GM12878 (cell line): Measurements from ENCODE around the gene KIF21B. TPM values are rescaled to one million over a fixed set of nuclear protein-coding genes. Genes with fewer than 3 reads are reported as not detected.

Source experiments
- CBX3 ChIP-seq: fragments of 200-600 bp; sonication (generic); IDR thresholded peaks from 2 replicates; pipeline ENCODE4 v1.6.1; 2016; ENCODE audit warnings: low read depth, borderline replicate concordance
- CEBPB ChIP-seq, 2 experiments: fragments of 150-350 bp in 1 of 2; IDR thresholded peaks; 2 replicates each; pipeline ENCODE4 v1.6.1; 2012 to 2014; ENCODE audit warnings: low read depth in 2 of 2, low read length in 2 of 2, borderline replicate concordance in 1 of 2, inconsistent platforms in 1 of 2
- DPF2 ChIP-seq: fragments of 450-650 bp; IDR thresholded peaks from 2 replicates; pipeline ENCODE4 v1.6.1; 2017; ENCODE audit warnings: mild to moderate bottlenecking
- EED ChIP-seq: sonication (generic); IDR thresholded peaks from 2 replicates; pipeline ENCODE4 v1.6.1; 2016; ENCODE audit warnings: antibody characterized with exemption, low read depth
- EGR1 ChIP-seq, 2 experiments: IDR thresholded peaks; 1 replicate in 1 of 2; 2 replicates in 1 of 2; pipeline ENCODE4 v1.6.1; 2011 to 2012; ENCODE audit warnings: low read depth in 2 of 2, low read length in 2 of 2, borderline replicate concordance in 1 of 2, mild to moderate bottlenecking in 1 of 2, moderate library complexity in 1 of 2
- EZH2 ChIP-seq: IDR thresholded peaks from 2 replicates; pipeline ENCODE4 v1.6.1; 2012; ENCODE audit warnings: low read depth, mild to moderate bottlenecking, control low read depth, inconsistent platforms, low read length, borderline replicate concordance; ENCODE audit not compliant: control insufficient read depth
- IKZF1 ChIP-seq: fragments of 450-650 bp; conservative IDR thresholded peaks from 2 replicates; pipeline ENCODE4 v1.6.1; 2017; ENCODE audit warnings: antibody characterized with exemption, mild to moderate bottlenecking
- IKZF2 ChIP-seq, 2 experiments: fragments of 450-650 bp; IDR thresholded peaks; 2 replicates each; pipeline ENCODE4 v1.6.1; 2017; ENCODE audit warnings: mild to moderate bottlenecking in 2 of 2, moderate library complexity in 2 of 2
- IRF4 ChIP-seq: IDR thresholded peaks from 2 replicates; pipeline ENCODE4 v1.6.1; 2011; ENCODE audit warnings: low read depth, low read length
- JUNB ChIP-seq: IDR thresholded peaks from 2 replicates; pipeline ENCODE4 v1.6.1; 2016; ENCODE audit warnings: antibody characterized with exemption, mild to moderate bottlenecking
- MEF2B ChIP-seq: fragments of 450-650 bp; IDR thresholded peaks from 2 replicates; pipeline ENCODE4 v1.6.1; 2018; ENCODE audit warnings: mild to moderate bottlenecking, moderate library complexity; ENCODE audit not compliant: partially characterized antibody, poor library complexity, severe bottlenecking
- NR2C2 ChIP-seq: IDR thresholded peaks from 2 replicates; pipeline ENCODE4 v1.6.1; 2011; ENCODE audit warnings: borderline replicate concordance, low read depth; ENCODE audit not compliant: control insufficient read depth, insufficient read length
- RCOR1 ChIP-seq: conservative IDR thresholded peaks from 2 replicates; pipeline ENCODE4 v1.6.1; 2012; ENCODE audit warnings: low read depth, low read length, improper control_type of control experiment
- RFX5 ChIP-seq: IDR thresholded peaks from 2 replicates; pipeline ENCODE4 v1.6.1; 2011; ENCODE audit warnings: low read depth, low read length, improper control_type of control experiment
- SUPT20H ChIP-seq: IDR thresholded peaks from 2 replicates; pipeline ENCODE4 v1.6.1; 2011; ENCODE audit warnings: low read depth, mild to moderate bottlenecking, low read length, moderate library complexity, borderline replicate concordance; ENCODE audit not compliant: control insufficient read depth
- ZNF622 ChIP-seq: fragments of 450-650 bp; IDR thresholded peaks from 2 replicates; pipeline ENCODE4 v1.6.1; 2017; ENCODE audit warnings: mild to moderate bottlenecking, inconsistent platforms
- polyA plus RNA-seq, 11 experiments: library from polyadenylated mRNA; depleted of rRNA in 4 of 11; unstranded in 6 of 11; stranded (reverse) in 5 of 11; fragments of >200 nt; fragmentation: Nextera tagmentation in 4 of 11; fragmentation: Illumina TruSeq in 1 of 11; extraction: Ambion mirVana in 4 of 11; extraction: Trizol in 1 of 11; gene quantifications; 1 replicate in 1 of 11; 2 replicates in 10 of 11; pipeline versions ENCODE4 v1.2.1 to v1.2.3, GENCODE V29; 2011 to 2016; ENCODE audit warnings: inconsistent platforms in 2 of 11, missing spikeins in 2 of 11, low read depth in 1 of 11
- total RNA-seq, 4 experiments: library from RNA; depleted of rRNA in 3 of 4; stranded (reverse); fragments of >200 nt in 3 of 4; fragmentation: Illumina TruSeq in 1 of 4; extraction: Trizol in 1 of 4; gene quantifications; 2 replicates each; pipeline versions ENCODE4 v1.2.1 to v1.2.3, GENCODE V29; 2013 to 2021
- TF ChIP-seq, protein P1 (sequence below): IDR thresholded peaks from 2 replicates; pipeline ENCODE4 v1.6.1; 2011; ENCODE audit warnings: borderline replicate concordance, low read depth, mild to moderate bottlenecking, moderate library complexity, mixed read lengths, low read length; ENCODE audit not compliant: insufficient read depth; ENCODE audit errors: extremely low read length

KIF21B gene
- total and polyA plus RNA-seq, 10 of the 15 experiments (the other 5 are each of a cell fraction or from before 2014, with no cell fraction given), result 2.3 to 47.7 (median 12.6) TPM

DNA sequence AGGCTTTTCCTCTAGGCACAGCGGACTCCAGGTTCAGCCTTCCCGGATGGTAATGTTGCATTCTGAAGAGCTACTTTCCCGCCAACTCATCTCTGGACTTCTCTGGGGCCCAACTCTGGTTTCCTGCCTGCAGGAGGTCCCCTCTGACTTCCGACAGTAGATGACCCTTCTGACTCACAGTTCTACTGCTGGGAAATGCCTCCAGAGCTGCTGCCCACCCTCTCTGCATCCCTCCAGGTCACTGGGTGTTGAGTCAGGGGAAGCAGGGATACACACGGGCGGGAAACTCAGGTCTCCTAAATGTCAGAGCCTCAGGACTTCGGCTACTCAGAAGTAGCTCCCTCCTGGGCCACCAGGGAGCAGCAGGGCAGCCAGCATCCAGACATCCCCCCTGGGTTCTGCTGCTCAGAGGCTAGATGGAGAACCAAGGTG is 2.1 kb upstream of the KIF21B start (continued):
- no peak for TF ChIP-seq NR2C2
- peak; percentile 48; the same call in 1 of the 2 replicates for TF ChIP-seq DPF2
- TF ChIP-seq RFX5, result no peak
- TF ChIP-seq, protein P1, sequence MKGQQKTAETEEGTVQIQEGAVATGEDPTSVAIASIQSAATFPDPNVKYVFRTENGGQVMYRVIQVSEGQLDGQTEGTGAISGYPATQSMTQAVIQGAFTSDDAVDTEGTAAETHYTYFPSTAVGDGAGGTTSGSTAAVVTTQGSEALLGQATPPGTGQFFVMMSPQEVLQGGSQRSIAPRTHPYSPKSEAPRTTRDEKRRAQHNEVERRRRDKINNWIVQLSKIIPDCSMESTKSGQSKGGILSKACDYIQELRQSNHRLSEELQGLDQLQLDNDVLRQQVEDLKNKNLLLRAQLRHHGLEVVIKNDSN, result no peak
- no peak for TF ChIP-seq RCOR1
- peak in 1 of 2 experiments; percentile 30; a peak in 1 of 3 replicates for TF ChIP-seq EGR1 (IDR thresholded peaks at IDR 0.05; ENCODE audit: borderline replicate concordance in 1 of 2, low read depth in 2 of 2, low read length in 2 of 2)
- TF ChIP-seq EED, result peak; percentile 84
- TF ChIP-seq IKZF1, result peak; percentile 49
- TF ChIP-seq EZH2, result no peak
- TF ChIP-seq CBX3, result no peak
- TF ChIP-seq JUNB, result peak; percentile 75
- no peak for TF ChIP-seq MEF2B
- TF ChIP-seq IKZF2 (IDR thresholded peaks at IDR 0.05), result peak in 1 of 2 experiments; percentile 21; a peak in 1 of 4 replicates
- TF ChIP-seq SUPT20H, result no peak
- no peak for TF ChIP-seq ZNF622
- TF ChIP-seq IRF4, result peak; percentile 54; the same call in 1 of the 2 replicates
- TF ChIP-seq CEBPB (IDR thresholded peaks at IDR 0.05; ENCODE audit: borderline replicate concordance in 1 of 2, low read depth in 2 of 2, low read length in 2 of 2), result no peak
